ENCODE data around the gene MACROD2. TPM values are rescaled to one million over a fixed set of nuclear protein-coding genes. Genes with fewer than 3 reads are reported as not detected.

The MACROD2 gene
- total RNA-seq, 2 donors from 2014 or later, result 0.95 to 4.2 TPM

GRCh38 chr20:15107931-15108330, 1112.6 kb downstream of the MACROD2 start:
- Histone ChIP-seq H3K4me1 (ENCODE audit: control insufficient read depth in 1 of 2, low read depth in 2 of 2) (no peaks in the 10 kb centered on the region), H3K36me3 (no peaks in the 10 kb centered on the region), H3K27me3 (replicated peaks; ENCODE audit: insufficient read depth) (no peaks in the 10 kb centered on the region), H3K27ac (no peak overlapping the region), H3K9me3 (no peaks in the 10 kb centered on the region), H3K4me3 (no peak overlapping the region)
- ATAC-seq (ENCODE audit: insufficient number of reproducible peaks, low FRiP score, low read depth) (no peak), DNase-seq (ENCODE audit: low spot score) (no peak)
- no peak for TF ChIP-seq CTCF (IDR thresholded peaks at IDR 0.05)

- Histone ChIP-seq H3K9me3 (no peaks in the 10 kb centered on the region), H3K4me3 (no peak overlapping the region), H3K27ac (no peak overlapping the region), H3K27me3 (replicated peaks; ENCODE audit: insufficient read depth) (no peaks in the 10 kb centered on the region), H3K4me1 (ENCODE audit: control insufficient read depth in 1 of 2, low read depth in 2 of 2) (no peaks in the 10 kb centered on the region), H3K36me3 (no peaks in the 10 kb centered on the region)
- no peak for DNase-seq (ENCODE audit: low spot score)
- no peak for TF ChIP-seq CTCF (IDR thresholded peaks at IDR 0.05)
- ATAC-seq (ENCODE audit: insufficient number of reproducible peaks, low FRiP score, low read depth), result no peak
These were observed 1114.2 kb downstream of the MACROD2 start for GRCh38 chr20:15109494-15109893.

GRCh38 chr20:15111654-15112053, 1116.3 kb downstream of the MACROD2 start:
- no peaks in the 10 kb centered on the region for H3K4me1 ChIP-seq (ENCODE audit: control insufficient read depth in 1 of 2, low read depth in 2 of 2)
- H3K27ac ChIP-seq, result no peak overlapping the region
- no peak for TF ChIP-seq CTCF (IDR thresholded peaks at IDR 0.05)
- DNase-seq (ENCODE audit: low spot score) (no peak), ATAC-seq (ENCODE audit: insufficient number of reproducible peaks, low FRiP score, low read depth) (no peak)
- H3K4me3 ChIP-seq, result no peak overlapping the region
- no peaks in the 10 kb centered on the region for H3K27me3 ChIP-seq (replicated peaks; ENCODE audit: insufficient read depth)
- H3K9me3 ChIP-seq, result no peaks in the 10 kb centered on the region
- H3K36me3 ChIP-seq, result no peaks in the 10 kb centered on the region

GRCh38 chr20:15113144-15113773, 1117.9 kb downstream of the MACROD2 start:
- no peak overlapping the region for H3K4me3 ChIP-seq
- TF ChIP-seq CTCF (IDR thresholded peaks at IDR 0.05), result no peak
- DNase-seq (ENCODE audit: low spot score) (no peak), ATAC-seq (ENCODE audit: insufficient number of reproducible peaks, low FRiP score, low read depth) (no peak)
- no peaks in the 10 kb centered on the region for H3K27me3 ChIP-seq (replicated peaks; ENCODE audit: insufficient read depth)
- no peaks in the 10 kb centered on the region for H3K4me1 ChIP-seq (ENCODE audit: control insufficient read depth in 1 of 2, low read depth in 2 of 2)
- no peak overlapping the region for H3K27ac ChIP-seq
- H3K9me3 ChIP-seq, result no peaks in the 10 kb centered on the region
- no peaks in the 10 kb centered on the region for H3K36me3 ChIP-seq

- Histone ChIP-seq H3K4me3 (no peak overlapping the region), H3K9me3 (no peaks in the 10 kb centered on the region), H3K27ac (no peak overlapping the region), H3K27me3 (replicated peaks; ENCODE audit: insufficient read depth) (no peaks in the 10 kb centered on the region), H3K36me3 (no peaks in the 10 kb centered on the region), H3K4me1 (ENCODE audit: control insufficient read depth in 1 of 2, low read depth in 2 of 2) (no peaks in the 10 kb centered on the region)
- ATAC-seq (ENCODE audit: insufficient number of reproducible peaks, low FRiP score, low read depth), result no peak
- no peak for DNase-seq (ENCODE audit: low spot score)
- TF ChIP-seq CTCF (IDR thresholded peaks at IDR 0.05), result no peak
These were observed 1124.7 kb downstream of the MACROD2 start for GRCh38 chr20:15119852-15120487.
